Parathyroid adenoma (tissue), 2 donors: ENCODE results near the gene HIPK1.

Experiments
- H2AFZ ChIP-seq: fragments of 300-600 bp; sonication (generic); one replicate; pipeline ENCODE4 v1.7.0; 2017; ENCODE audit warnings: antibody characterized with exemption, mild to moderate bottlenecking
- H3K27ac ChIP-seq: fragments of 300-600 bp; sonication (generic); one replicate; pipeline ENCODE4 v1.7.0; 2017
- H3K27me3 ChIP-seq: fragments of 300-600 bp; sonication (generic); one replicate; pipeline ENCODE4 v1.7.0; 2017; ENCODE audit warnings: low read length; ENCODE audit not compliant: control insufficient read depth, insufficient read depth
- H3K36me3 ChIP-seq: fragments of 300-600 bp; sonication (generic); one replicate; pipeline ENCODE4 v1.7.0; 2017; ENCODE audit warnings: low read length; ENCODE audit not compliant: control insufficient read depth, insufficient read depth
- H3K4me1 ChIP-seq: fragments of 300-600 bp; sonication (generic); one replicate; pipeline ENCODE4 v1.7.0; 2017; ENCODE audit warnings: control low read depth
- H3K4me2 ChIP-seq: fragments of 300-600 bp; sonication (generic); one replicate; pipeline ENCODE4 v1.7.0; 2017; ENCODE audit warnings: low read length
- H3K4me3 ChIP-seq: fragments of 300-600 bp; sonication (generic); one replicate; pipeline ENCODE4 v1.7.0; 2017; ENCODE audit warnings: low read depth, low read length
- H3K79me2 ChIP-seq: fragments of 300-600 bp; sonication (generic); one replicate; pipeline ENCODE4 v1.7.0; 2017; ENCODE audit warnings: control low read depth
- H3K9ac ChIP-seq: fragments of 300-600 bp; sonication (generic); one replicate; pipeline ENCODE4 v1.7.0; 2017; ENCODE audit warnings: mild to moderate bottlenecking
- H3K9me3 ChIP-seq: fragments of 300-600 bp; sonication (generic); one replicate; pipeline ENCODE4 v1.7.0; 2017; ENCODE audit warnings: low read length; ENCODE audit not compliant: control insufficient read depth
- CTCF ChIP-seq: fragments of 300-600 bp; sonication (generic); IDR thresholded peaks from one replicate; pipeline ENCODE4 v1.7.0; 2017; ENCODE audit warnings: antibody characterized with exemption, mild to moderate bottlenecking
- donor health status: primary hyperparathyroidism.

Gene HIPK1

GRCh38 chr1:113903501-113904292 is 25.4 kb upstream of the HIPK1 start:
- Histone ChIP-seq H3K27me3 (no peaks in the 10 kb centered on the region), H3K27ac (no peak overlapping the region)

DNA sequence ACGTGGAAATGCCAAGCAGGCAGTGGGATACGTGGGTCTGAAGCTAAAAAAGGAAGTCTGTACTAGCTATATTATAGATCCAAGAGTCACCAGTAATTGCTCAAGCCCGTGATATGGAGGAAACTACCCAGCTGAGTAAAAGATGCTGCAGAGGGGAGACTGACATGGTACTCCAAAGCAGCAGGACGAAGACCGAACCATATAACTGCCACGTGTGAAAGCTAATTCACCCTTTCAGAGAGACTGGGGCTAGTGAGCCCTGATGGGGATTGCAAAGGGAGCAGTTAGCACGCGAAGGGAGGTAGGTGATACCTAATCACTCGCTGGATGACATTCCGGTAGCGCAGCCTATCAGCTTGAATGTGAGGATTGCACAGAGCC is 24.8 kb upstream of the HIPK1 start:
- H3K79me2 ChIP-seq, result no peaks in the 10 kb centered on the region
- H3K27ac ChIP-seq, result peak overlapping the region; percentile 78
- peak overlapping the region; percentile 87 for H3K4me2 ChIP-seq
- H3K36me3 ChIP-seq, result no peaks in the 10 kb centered on the region
- peak overlapping the region; percentile 76 for H3K4me3 ChIP-seq
- H3K9me3 ChIP-seq, result no peaks in the 10 kb centered on the region
- peak overlapping the region; percentile 89 for H2AFZ ChIP-seq
- no peaks in the 10 kb centered on the region for H3K4me1 ChIP-seq
- no peak overlapping the region for H3K9ac ChIP-seq
- H3K27me3 ChIP-seq, result no peaks in the 10 kb centered on the region
- no peak for TF ChIP-seq CTCF

More at GRCh38 chr1:113903501-113904292, 25.4 kb upstream of the HIPK1 start:
- H3K4me1 ChIP-seq, result no peaks in the 10 kb centered on the region
- no peaks in the 10 kb centered on the region for H3K79me2 ChIP-seq
- peak overlapping the region; percentile 76 for H3K4me3 ChIP-seq
- H3K9me3 ChIP-seq, result no peaks in the 10 kb centered on the region
- TF ChIP-seq CTCF, result no peak
- H2AFZ ChIP-seq, result peak overlapping the region; percentile 89
- no peaks in the 10 kb centered on the region for H3K36me3 ChIP-seq
- H3K4me2 ChIP-seq, result peak overlapping the region; percentile 87
- no peak overlapping the region for H3K9ac ChIP-seq

- Histone ChIP-seq H3K9ac (no peak within 1 kb of the TSS), H3K4me1 (no peaks in the 10 kb centered on the region), H3K27ac (peak within 1 kb of the TSS; percentile 78), H3K36me3 (no peaks in the 10 kb centered on the region), H3K79me2 (no peaks in the 10 kb centered on the region), H3K4me2 (peak within 1 kb of the TSS; percentile 87), H3K4me3 (peak within 1 kb of the TSS; percentile 76), H3K9me3 (no peaks in the 10 kb centered on the region), H3K27me3 (no peaks in the 10 kb centered on the region), H2AFZ (peak within 1 kb of the TSS; percentile 89)
- peak; percentile 73 for TF ChIP-seq CTCF
Measured at GRCh38 chr1:113904674-113905434, 24.3 kb upstream of the HIPK1 start, which contains the start of the genes AP4B1 and DCLRE1B. Gene AP4B1, minus strand, starts transcription at chr1:113904799. Its CDS starts 82 bp downstream, at chr1:113904717. Gene DCLRE1B, plus strand, starts transcription at chr1:113905326. Its CDS starts 261 bp downstream, at chr1:113905587.

DNA sequence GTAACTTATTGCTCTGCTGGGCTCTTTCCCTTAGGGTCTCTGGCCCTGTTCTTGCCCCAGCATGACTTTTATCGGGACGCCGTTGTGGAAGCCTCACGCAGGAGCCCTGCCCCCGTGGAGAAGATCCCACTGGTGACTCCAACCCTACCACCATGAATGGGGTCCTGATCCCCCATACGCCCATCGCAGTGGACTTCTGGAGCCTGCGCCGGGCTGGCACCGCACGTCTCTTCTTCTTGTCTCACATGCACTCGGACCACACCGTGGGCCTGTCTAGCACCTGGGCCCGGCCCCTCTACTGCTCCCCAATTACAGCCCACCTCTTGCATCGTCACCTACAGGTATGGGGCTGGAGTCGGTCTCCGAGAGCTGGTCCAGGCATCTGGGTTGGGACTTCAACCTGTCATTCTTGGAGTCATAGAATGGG is 23.7 kb upstream of the HIPK1 start:
- Histone ChIP-seq H3K27ac (peak overlapping the region; percentile 78), H3K4me1 (no peaks in the 10 kb centered on the region), H3K4me3 (peak overlapping the region; percentile 76), H3K36me3 (no peaks in the 10 kb centered on the region), H3K9me3 (no peaks in the 10 kb centered on the region), H2AFZ (peak overlapping the region; percentile 89), H3K79me2 (no peaks in the 10 kb centered on the region), H3K27me3 (no peaks in the 10 kb centered on the region), H3K4me2 (peak overlapping the region; percentile 87), H3K9ac (no peak overlapping the region)
- no peak for TF ChIP-seq CTCF
